Ovary (tissue), 9 donors: Measurements from ENCODE around the gene SYNDIG1L. TPM values are rescaled to one million over a fixed set of nuclear protein-coding genes. Genes with fewer than 3 reads are reported as not detected.
"Not testable (repeated sequence)": the region's sequence is repeated elsewhere in the genome, so short reads cannot be mapped to it uniquely, and the experiment has no call there.

Experiments
- DNase-seq, 5 donors: peaks; one replicate each; pipeline ENCODE4 v3.0.0-alpha.2; 2019 to 2020
- H3K27ac ChIP-seq, 2 donors: fragments of 200-600 bp; one replicate each; pipeline versions ENCODE4 v1.5.1 to v1.8.0; 2019 to 2022
- H3K27me3 ChIP-seq: fragments of 200-600 bp; one replicate; pipeline ENCODE4 v1.8.0; 2022
- H3K36me3 ChIP-seq: fragments of 200-600 bp; sonication (generic); one replicate; pipeline ENCODE4 v1.5.1; 2019
- H3K4me1 ChIP-seq: one replicate; pipeline ENCODE4 v1.8.1; 2013; ENCODE audit warnings: mild to moderate bottlenecking, moderate library complexity; ENCODE audit not compliant: insufficient read depth
- H3K4me3 ChIP-seq: fragments of 200-600 bp; sonication (generic); one replicate; pipeline ENCODE4 v1.5.1; 2017
- H3K9me3 ChIP-seq, 2 donors: fragments of 200-600 bp in 1 of 2; sonication (generic) in 1 of 2; one replicate each; pipeline versions ENCODE4 v1.5.1 to v1.8.1; 2013 to 2019; ENCODE audit warnings: mild to moderate bottlenecking in 1 of 2, moderate library complexity in 1 of 2
- EP300 ChIP-seq: sonication (generic); formaldehyde crosslinking; IDR thresholded peaks from one replicate; pipeline ENCODE4 v1.6.1; 2017; ENCODE audit warnings: antibody characterized with exemption
- POLR2A ChIP-seq: fragments of 450-650 bp; IDR thresholded peaks from one replicate; pipeline ENCODE4 v1.6.1; 2017; ENCODE audit warnings: antibody characterized with exemption, mild to moderate bottlenecking, moderate library complexity
- WGBS, 3 donors: extraction: QIAGEN DNeasy Blood & Tissue Kit in 1 of 3; methylation state at CpG; one replicate each; pipeline versions ENCODE4 v1.1.5 to v1.1.7; 2013 to 2017; 5-methylcytosine and 5-hydroxymethylcytosine counted together
- intact Hi-C, 4 donors: fragments of 100-400 bp; cut with DNase I; formaldehyde crosslinking; loops; one replicate each; pipeline versions ENCODE4 v1.11.0 to v1.15.1; 2022 to 2023
- polyA plus RNA-seq, 2 donors: library from polyadenylated mRNA; stranded (reverse); fragments of 200-250 nt in 1 of 2; fragments of 350-450 nt in 1 of 2; fragmentation: Illumina TruSeq in 1 of 2; extraction: RNeasy Lipid Tissue Mini Kit (QIAGEN cat#74804) in 1 of 2; gene quantifications; one replicate each; pipeline ENCODE4 v1.2.3, GENCODE V29; 2013 to 2014
- total RNA-seq, 7 donors: library from RNA; depleted of rRNA in 2 of 7; stranded (reverse); fragments of >200 nt in 2 of 7; fragmentation: NEBNext Ultra II Directional in 3 of 7; extraction: Animal tissue kit (Norgen Biotek cat#: 25700) in 3 of 7; gene quantifications; one replicate each; pipeline versions ENCODE4 v1.1.0 to v1.2.4, GENCODE V29; 2016 to 2023
- TF ChIP-seq, protein P1 (sequence below), 3 donors: fragments of 450-650 bp in 2 of 3; fragments of 200-600 bp in 1 of 3; IDR thresholded peaks; one replicate each; pipeline versions ENCODE4 v1.5.1 to v1.8.0; 2016 to 2022; ENCODE audit warnings: antibody characterized with exemption in 3 of 3, mild to moderate bottlenecking in 1 of 3
- donor health status: DM: no; HTN: no; CAD: no; lungs with moderate emphysema.
- donor health status: DM: no; HTN: no; CAD: no.
- donor health status: Bipolar disorder and iron deficiency.
- donor health status: DM: yes; HTN: yes; CAD: no.
- donor health status: DM: no; HTN: no; CAD: no.
- donor health status: DM: yes; HTN: yes; CAD: no.

SYNDIG1L gene
- total and polyA plus RNA-seq, 9 donors, result 0.10 to 0.35 (median 0.28) TPM; not detected in 2

DNA sequence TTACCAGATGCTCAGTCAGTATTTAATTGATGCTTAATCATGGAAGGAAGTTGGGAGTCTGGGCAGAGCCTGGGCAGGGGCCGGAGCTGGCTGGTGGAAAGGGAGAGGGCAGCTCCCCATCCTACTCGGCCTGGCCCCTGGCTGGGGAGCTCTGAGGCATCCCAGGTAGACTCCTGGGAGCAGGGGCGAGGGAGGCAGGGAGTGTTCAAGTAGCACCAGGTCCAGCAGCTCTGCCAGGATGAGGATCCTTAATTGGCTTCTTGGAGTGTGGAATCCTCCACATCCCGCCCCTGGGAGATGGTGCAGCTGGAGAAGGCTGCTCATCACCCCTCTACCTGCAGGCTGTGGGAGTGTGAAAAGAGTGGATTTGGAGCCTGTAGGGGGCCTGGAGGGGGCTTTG lies 30.9 kb downstream of the SYNDIG1L start:
- no peak for DNase-seq
- Histone ChIP-seq H3K27ac (no peak overlapping the region), H3K4me1 (no peaks in the 10 kb centered on the region), H3K36me3 (no peaks in the 10 kb centered on the region), H3K4me3 (no peak overlapping the region), H3K9me3 (no peaks in the 10 kb centered on the region), H3K27me3 (no peaks in the 10 kb centered on the region)
- 35 to 47% (median 39%) methylated on average over 4 of the region's 4 CpGs for WGBS, 3 donors
- intact Hi-C loops, result no loop called here
- TF ChIP-seq EP300 (no peak), POLR2A (no peak)
- TF ChIP-seq, protein P1, sequence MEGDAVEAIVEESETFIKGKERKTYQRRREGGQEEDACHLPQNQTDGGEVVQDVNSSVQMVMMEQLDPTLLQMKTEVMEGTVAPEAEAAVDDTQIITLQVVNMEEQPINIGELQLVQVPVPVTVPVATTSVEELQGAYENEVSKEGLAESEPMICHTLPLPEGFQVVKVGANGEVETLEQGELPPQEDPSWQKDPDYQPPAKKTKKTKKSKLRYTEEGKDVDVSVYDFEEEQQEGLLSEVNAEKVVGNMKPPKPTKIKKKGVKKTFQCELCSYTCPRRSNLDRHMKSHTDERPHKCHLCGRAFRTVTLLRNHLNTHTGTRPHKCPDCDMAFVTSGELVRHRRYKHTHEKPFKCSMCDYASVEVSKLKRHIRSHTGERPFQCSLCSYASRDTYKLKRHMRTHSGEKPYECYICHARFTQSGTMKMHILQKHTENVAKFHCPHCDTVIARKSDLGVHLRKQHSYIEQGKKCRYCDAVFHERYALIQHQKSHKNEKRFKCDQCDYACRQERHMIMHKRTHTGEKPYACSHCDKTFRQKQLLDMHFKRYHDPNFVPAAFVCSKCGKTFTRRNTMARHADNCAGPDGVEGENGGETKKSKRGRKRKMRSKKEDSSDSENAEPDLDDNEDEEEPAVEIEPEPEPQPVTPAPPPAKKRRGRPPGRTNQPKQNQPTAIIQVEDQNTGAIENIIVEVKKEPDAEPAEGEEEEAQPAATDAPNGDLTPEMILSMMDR (IDR thresholded peaks at IDR 0.05), result no peak

DNA sequence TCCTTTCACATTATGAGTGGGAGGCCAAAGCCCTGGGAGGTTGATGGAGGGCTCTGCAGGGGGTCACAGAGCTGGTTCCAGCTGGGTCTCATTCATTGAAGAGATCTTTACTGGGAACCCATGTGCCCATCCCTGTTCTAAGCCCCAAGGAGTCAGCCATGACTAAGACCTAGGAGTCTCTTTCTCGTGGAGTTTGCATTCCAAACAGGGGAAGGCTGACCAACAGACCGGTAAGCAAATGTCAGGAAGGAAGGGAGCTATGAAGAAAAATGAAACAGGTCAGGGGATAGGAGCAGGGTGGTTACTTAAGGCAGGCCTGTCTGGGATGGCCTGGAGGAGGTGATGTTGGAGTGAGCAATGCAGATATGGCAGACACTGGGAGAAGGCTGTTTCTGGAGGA lies 31.5 kb downstream of the SYNDIG1L start:
- TF ChIP-seq, protein P1 (IDR thresholded peaks at IDR 0.05), result no peak
- TF ChIP-seq POLR2A, result no peak
- no peaks in the 10 kb centered on the region for H3K9me3 ChIP-seq

DNA sequence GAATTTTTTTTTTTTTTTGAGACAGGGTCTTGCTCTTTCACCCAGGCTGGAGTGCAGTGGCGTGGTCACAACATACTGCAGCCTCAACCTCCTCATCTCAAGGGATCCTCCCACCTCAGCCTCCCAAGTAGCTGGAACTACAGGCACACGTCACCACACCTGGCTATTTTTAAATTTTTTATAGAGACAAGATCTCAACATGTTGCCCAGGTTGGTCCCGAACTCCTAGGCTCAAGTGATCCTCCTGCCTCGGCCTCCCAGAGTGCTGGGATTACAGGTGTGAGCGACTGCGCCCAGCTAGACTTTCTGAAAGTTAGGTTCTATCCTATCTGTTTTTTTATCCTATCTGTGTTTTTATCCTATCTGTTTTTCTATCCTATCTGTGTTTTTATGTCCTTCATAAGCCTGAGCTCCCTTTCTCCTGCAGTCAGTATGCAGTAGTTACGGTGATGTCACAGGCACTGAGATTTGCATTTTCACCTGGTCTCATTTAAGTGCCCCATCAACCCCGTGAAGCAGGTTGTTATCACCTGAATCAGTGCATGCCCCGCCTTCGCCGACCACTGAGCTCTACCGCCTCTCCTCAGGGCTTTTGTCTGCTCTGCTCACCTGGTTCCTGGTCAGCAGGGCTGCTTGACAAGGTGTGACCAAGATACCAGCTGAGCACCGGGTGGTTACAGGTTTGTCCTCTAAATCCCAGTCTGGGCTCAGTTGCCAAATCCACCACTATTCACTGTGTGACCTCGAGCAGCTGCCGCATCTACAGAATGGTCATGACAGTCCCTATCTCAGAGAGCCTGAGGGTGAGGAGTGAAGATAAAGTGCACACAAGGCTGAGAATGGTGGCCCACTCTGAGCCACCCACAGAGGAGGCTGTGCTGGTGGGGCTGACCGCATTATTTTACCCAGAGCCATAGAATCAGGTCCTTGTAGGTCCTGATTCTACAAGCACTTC lies 33.1 kb downstream of the SYNDIG1L start:
- TF ChIP-seq POLR2A (no peak), EP300 (no peak)
- TF ChIP-seq, protein P1 (IDR thresholded peaks at IDR 0.05), result no peak
- Histone ChIP-seq H3K36me3 (no peaks in the 10 kb centered on the region), H3K4me1 (no peaks in the 10 kb centered on the region), H3K27ac (no peak overlapping the region), H3K27me3 (no peaks in the 10 kb centered on the region), H3K9me3 (no peaks in the 10 kb centered on the region), H3K4me3 (no peak overlapping the region)
- WGBS, 3 donors, result 85 to 87% (median 86%) methylated on average over 16 of the region's 16 CpGs
- intact Hi-C loops, result no loop called here
- no peak for DNase-seq

More for the DNA sequence above, 31.5 kb downstream of the SYNDIG1L start:
- Histone ChIP-seq H3K4me1 (no peaks in the 10 kb centered on the region), H3K27ac (no peak overlapping the region), H3K4me3 (no peak overlapping the region), H3K27me3 (no peaks in the 10 kb centered on the region), H3K36me3 (no peaks in the 10 kb centered on the region)
- no peak for DNase-seq
- WGBS, 3 donors, result 20 to 29% (median 23%) methylated on average over 2 of the region's 2 CpGs
- intact Hi-C loops, result no loop called here

DNA sequence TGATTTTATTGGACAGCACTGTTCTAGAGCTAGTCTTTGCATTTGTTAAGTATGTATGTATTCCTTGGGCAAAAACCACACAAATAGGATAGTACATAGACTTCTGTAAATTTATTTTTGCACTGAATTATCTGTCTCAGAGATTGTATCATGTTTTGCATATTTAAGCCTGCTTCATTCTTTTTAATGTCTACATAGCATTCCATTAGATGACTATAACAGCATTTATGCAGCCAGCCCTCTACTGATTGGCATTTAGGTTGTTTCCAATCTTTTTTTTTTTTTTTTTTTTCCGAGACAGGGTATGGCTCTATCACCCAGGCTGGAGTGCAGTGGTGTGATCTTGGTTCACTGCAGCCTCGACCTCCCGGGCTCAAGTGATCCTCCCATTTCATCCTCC lies 34.5 kb downstream of the SYNDIG1L start:
- Histone ChIP-seq H3K9me3 (no peaks in the 10 kb centered on the region), H3K4me3 (no peak overlapping the region), H3K27ac (no peak overlapping the region), H3K27me3 (no peaks in the 10 kb centered on the region), H3K36me3 (no peaks in the 10 kb centered on the region), H3K4me1 (no peaks in the 10 kb centered on the region)
- DNase-seq, result no peak
- TF ChIP-seq, protein P1 (IDR thresholded peaks at IDR 0.05), result no peak
- no peak for TF ChIP-seq EP300
- intact Hi-C loops, result no loop called here
- 79 to 80% (median 79%) methylated on average over 3 of the region's 3 CpGs for WGBS, 3 donors

DNA sequence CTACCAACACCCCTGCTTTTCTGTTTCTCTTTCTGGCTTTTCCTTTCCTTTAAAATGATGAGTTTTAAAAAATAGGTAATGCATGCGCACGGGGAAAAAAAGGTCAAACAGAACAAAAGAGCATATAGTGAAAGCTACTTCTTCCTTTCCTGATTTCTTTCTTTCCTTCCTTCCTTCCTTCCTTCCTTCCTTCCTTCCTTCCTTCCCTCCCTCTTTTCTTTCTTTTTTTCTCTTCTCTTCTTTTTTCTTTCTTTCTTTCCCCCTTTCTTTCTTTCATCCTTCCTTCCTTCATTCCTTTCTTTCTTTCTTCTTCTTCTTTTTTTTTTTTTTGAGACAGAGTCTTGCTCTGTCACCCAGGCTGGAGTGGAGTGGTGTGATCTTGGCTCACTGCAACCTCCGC lies 35.5 kb downstream of the SYNDIG1L start:
- WGBS, 3 donors, result 82 to 90% (median 89%) methylated on average over 3 of the region's 3 CpGs
- H3K4me1 ChIP-seq, intact Hi-C loops, H3K27me3 ChIP-seq, H3K27ac ChIP-seq, DNase-seq, H3K9me3 ChIP-seq, H3K36me3 ChIP-seq, H3K4me3 ChIP-seq: not testable (repeated sequence)
